Memory B cell (primary cell): ENCODE data around the gene DPP7.
"Not testable (repeated sequence)": the region's sequence is repeated elsewhere in the genome, so short reads cannot be mapped to it uniquely, and the experiment has no call there.

Experiments used
- ATAC-seq: fragments of 150-1000 bp; cut with Tn5 transposase; 2 replicates; pipeline ENCODE4 v1.10.0; 2021; ENCODE audit warnings: low read depth, mild to moderate bottlenecking, moderate library complexity
- DNase-seq, 2 donors: peaks; one replicate each; pipeline ENCODE4 v3.0.0; 2022; ENCODE audit warnings: low spot score in 2 of 2
- H3K27ac Mint-ChIP-seq: one replicate; pipeline ENCODE4 v1.8.0; 2022; ENCODE audit warnings: mild to moderate bottlenecking, moderate library complexity, mixed read lengths
- H3K27me3 Mint-ChIP-seq: one replicate; pipeline ENCODE4 v1.8.0; 2022; ENCODE audit warnings: mixed read lengths
- H3K36me3 Mint-ChIP-seq: one replicate; pipeline ENCODE4 v1.8.0; 2022; ENCODE audit warnings: mild to moderate bottlenecking, mixed read lengths
- H3K4me1 Mint-ChIP-seq: one replicate; pipeline ENCODE4 v1.8.0; 2022; ENCODE audit warnings: mixed read lengths
- H3K4me3 Mint-ChIP-seq: one replicate; pipeline ENCODE4 v1.8.0; 2022; ENCODE audit warnings: mild to moderate bottlenecking, moderate library complexity, mixed read lengths
- H3K9me3 Mint-ChIP-seq: one replicate; pipeline ENCODE4 v1.8.0; 2022; ENCODE audit warnings: mixed read lengths

DPP7 gene

GRCh38 chr9:137128862-137129455, 14.4 kb upstream of the DPP7 start:
- peak overlapping the region; percentile 94 for H3K4me3 Mint-ChIP-seq
- no peaks in the 10 kb centered on the region for H3K9me3 Mint-ChIP-seq
- H3K36me3 Mint-ChIP-seq, result no peaks in the 10 kb centered on the region
- peaks cover 24% of the 10 kb centered on the region for H3K4me1 Mint-ChIP-seq
- ATAC-seq, result peak; percentile 0
- peak overlapping the region; percentile 94 for H3K27ac Mint-ChIP-seq
- no peaks in the 10 kb centered on the region for H3K27me3 Mint-ChIP-seq
- no peak for DNase-seq

DNA sequence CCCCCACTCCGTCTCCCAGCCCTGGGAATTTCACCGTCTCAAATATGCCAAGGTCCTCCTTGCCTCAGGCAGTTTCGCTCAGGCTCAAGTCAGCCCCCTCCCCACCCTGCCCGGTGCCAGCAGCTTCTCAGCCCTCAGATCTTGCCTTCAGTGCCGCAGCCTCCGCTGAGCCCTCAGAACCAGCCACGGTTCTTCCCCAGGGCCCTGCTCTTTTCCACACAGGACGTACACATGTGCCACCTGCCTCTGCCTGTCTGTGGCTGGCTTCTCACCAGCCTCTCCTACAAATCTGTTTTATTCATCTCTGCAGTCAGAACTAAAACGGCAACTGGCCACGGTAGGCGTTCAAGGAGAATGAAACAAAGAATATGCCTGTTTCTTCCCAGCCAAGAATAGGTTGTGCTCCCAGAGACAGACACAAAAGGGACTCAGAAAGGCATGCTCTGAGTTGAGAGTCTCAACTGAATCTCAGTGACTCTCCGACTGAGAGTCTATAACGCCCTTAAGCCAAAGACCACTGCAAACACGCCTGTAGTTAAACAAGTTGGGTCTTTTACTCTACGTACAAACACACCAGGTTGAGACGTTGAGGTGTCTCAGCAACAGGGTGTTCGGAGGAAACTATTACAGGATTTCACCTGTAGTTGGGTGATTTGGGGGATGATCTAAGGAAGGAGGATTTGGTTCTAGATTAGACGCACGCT, 13.8 kb upstream of the DPP7 start:
- no peak for ATAC-seq
- Mint-ChIP-seq H3K4me3 (peak overlapping the region; percentile 94), H3K9me3 (no peaks in the 10 kb centered on the region), H3K27ac (peak overlapping the region; percentile 94), H3K36me3 (no peaks in the 10 kb centered on the region), H3K27me3 (no peaks in the 10 kb centered on the region), H3K4me1 (peaks cover 27% of the 10 kb centered on the region)
- DNase-seq, result no peak

DNA sequence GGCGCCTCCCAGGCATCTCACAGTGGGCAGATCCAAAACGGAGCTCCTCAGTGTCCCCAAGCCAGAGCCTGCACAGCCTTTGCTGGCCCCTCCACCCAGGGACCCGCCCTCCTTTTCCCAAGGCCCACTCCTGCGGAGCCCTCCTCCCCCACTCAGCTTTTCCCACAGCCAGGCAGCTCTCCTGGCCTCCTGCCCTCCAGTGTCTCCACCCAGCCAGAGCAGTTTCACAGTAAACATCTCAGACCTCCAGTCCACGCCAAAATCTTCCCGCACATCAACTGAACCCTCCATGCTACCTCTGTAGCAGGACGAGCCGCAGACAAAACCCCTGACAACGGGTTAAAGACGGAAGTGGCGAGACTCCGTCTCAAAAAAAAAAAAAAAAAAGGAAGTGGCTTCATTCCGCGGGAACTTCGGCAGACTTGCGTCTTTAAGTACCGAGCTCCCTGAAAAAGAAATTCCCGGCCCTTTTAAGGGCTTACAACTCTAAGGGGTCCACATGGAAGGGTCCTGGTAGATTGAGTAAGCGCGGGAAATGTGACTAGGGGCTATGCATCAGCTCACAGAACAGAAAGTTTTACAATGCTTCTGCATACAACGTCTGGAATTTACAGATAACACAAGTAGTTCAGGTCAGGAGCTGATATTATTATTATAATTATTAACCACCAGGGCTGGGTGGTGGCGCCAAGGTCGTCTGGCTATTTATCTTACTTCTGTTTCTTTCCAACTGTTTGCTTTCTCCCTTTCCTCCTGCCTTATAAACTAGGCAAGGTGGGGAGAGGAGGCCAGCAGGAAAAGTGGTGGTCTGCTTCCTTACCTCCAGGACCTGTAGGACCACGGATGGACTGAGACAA, 13.0 kb upstream of the DPP7 start:
- H3K9me3 Mint-ChIP-seq, result no peaks in the 10 kb centered on the region
- DNase-seq (peak in 1 of 2 donors; percentile 28), ATAC-seq (peak; percentile 12)
- no peaks in the 10 kb centered on the region for H3K36me3 Mint-ChIP-seq
- H3K4me3 Mint-ChIP-seq, result peak overlapping the region; percentile 94
- H3K4me1 Mint-ChIP-seq, result peaks cover 31% of the 10 kb centered on the region
- no peaks in the 10 kb centered on the region for H3K27me3 Mint-ChIP-seq
- peak overlapping the region; percentile 94 for H3K27ac Mint-ChIP-seq

DNA sequence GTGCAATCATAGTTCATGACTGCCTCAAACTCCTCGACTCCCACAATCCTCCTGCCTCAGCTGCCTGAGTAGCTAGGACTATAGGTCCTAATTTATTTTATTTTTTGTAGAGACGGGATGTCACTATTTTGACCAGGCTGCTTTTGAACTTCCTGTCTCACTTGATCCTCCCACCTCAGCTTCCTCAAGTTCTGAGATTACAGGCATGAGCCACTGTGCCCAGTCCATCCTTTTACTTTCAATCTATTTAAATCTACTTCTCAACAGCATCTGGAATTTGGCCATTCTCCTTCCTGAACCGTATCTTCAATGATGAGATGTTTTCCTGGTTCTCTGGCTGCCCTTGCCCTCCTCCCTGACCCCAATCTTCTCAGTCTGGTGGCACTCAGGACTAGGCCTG, 12.3 kb upstream of the DPP7 start:
- H3K27me3 Mint-ChIP-seq, result no peaks in the 10 kb centered on the region

DNA sequence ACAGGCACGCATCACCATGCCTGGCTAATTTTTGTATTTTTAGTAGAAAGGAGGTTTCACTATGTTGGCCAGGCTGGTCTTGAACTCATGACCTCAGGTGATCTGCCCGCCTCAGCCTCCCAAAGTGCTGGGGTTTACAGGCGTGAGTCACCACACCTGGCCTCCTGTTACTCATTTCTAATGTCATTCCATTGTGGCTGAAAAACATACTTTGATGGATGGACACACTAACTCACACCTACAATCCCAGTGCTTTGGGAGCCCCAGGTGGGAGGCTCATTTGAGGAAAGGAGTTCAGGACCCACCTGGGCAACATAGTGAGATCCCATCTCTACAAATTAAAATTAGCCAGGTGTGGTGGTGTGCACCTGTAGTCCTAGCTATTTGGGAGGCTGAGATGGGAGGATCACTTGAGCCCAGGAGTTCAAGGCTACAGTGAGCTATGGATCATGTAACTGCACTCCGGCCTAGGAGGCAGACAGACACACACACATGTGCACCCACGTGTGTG, 9.5 kb upstream of the DPP7 start:
- H3K27me3 Mint-ChIP-seq, H3K27ac Mint-ChIP-seq, ATAC-seq, H3K9me3 Mint-ChIP-seq, DNase-seq, H3K36me3 Mint-ChIP-seq, H3K4me3 Mint-ChIP-seq: not testable (repeated sequence)
- H3K4me1 Mint-ChIP-seq, result peaks cover 46% of the 10 kb centered on the region

More for the DNA sequence above, 12.3 kb upstream of the DPP7 start:
- peak overlapping the region; percentile 94 for H3K27ac Mint-ChIP-seq
- no peak for ATAC-seq
- H3K9me3 Mint-ChIP-seq, result no peaks in the 10 kb centered on the region
- DNase-seq, result no peak
- H3K4me1 Mint-ChIP-seq, result peaks cover 38% of the 10 kb centered on the region
- H3K36me3 Mint-ChIP-seq, result no peaks in the 10 kb centered on the region
- peak overlapping the region; percentile 90 for H3K4me3 Mint-ChIP-seq

DNA sequence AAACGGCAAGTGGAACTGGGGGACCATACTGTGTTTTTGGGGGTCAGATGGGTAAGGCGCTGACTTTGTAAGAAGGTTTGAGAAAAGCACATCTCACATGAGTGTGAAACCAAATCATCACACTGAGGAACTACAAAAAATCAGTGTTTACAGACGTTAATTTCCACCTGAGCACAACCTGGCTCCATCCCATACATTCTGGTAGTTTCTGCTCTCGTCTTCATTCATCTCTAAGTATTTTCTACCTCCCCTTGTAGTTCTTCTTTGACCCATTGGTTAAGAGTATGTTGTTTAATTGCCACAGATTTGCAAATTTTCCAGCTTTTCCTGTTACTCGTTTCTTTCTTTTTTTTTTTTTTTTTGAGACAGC, 8.9 kb upstream of the DPP7 start:
- H3K27me3 Mint-ChIP-seq, result no peaks in the 10 kb centered on the region
- H3K36me3 Mint-ChIP-seq, result no peaks in the 10 kb centered on the region
- DNase-seq (no peak), ATAC-seq (no peak)
- H3K4me3 Mint-ChIP-seq, result peak overlapping the region; percentile 46
- H3K9me3 Mint-ChIP-seq, result no peaks in the 10 kb centered on the region
- H3K27ac Mint-ChIP-seq, result peak overlapping the region; percentile 95
- peaks cover 45% of the 10 kb centered on the region for H3K4me1 Mint-ChIP-seq

GRCh38 chr9:137122796-137123467, 8.4 kb upstream of the DPP7 start:
- peak; percentile 35 for ATAC-seq

DNA sequence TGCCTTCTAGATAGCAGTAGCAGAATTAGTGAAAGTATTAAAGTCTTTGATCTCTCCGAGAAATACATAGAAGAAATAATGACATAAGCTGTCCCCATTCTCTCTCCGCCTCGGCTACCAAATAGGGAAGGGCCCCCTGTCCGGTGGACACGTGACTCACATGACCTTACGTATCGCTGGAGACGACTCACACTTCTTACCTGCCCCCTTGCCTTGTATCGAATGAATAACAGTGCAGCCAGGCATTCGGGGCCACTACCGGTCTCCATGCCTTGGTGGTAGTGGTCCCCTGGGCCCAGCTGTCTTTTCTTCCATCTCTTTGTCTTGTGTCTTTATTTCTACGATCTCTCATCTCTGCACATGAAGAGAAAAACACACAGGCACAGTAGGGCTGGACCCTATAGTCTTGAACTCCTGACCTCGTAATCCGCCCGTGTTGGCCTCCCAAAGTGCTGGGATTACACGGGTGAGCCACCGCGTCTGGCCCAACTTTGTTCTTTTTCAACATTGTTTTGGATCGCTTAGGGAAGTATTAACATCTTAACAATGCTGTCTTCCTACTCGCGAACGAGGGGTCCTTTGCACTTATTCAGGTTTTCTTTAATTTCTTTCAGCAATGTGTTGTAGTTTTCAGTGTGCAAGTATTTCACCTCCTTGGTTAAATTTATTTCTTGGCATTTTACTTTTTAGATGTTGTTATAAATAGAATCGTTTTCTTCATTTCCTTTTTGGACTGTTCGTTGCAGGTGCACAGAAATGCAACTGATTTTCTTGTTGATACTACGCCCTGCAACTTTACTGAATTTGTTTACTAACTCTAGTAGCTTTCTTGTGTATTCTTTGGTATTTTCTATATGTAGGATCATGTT, 7.6 kb upstream of the DPP7 start:
- H3K4me1 Mint-ChIP-seq, result peaks cover 35% of the 10 kb centered on the region
- H3K27me3 Mint-ChIP-seq, H3K9me3 Mint-ChIP-seq, DNase-seq, H3K36me3 Mint-ChIP-seq: not testable (repeated sequence)
- peak overlapping the region; percentile 84 for H3K4me3 Mint-ChIP-seq
- peak overlapping the region; percentile 95 for H3K27ac Mint-ChIP-seq
- ATAC-seq, result peak; percentile 51

More at GRCh38 chr9:137122796-137123467, 8.4 kb upstream of the DPP7 start:
- DNase-seq, result peak in 1 of 2 donors; percentile 12
- peak overlapping the region; percentile 95 for H3K27ac Mint-ChIP-seq
- not testable (repeated sequence) for H3K9me3 Mint-ChIP-seq, H3K27me3 Mint-ChIP-seq, H3K36me3 Mint-ChIP-seq
- peaks cover 40% of the 10 kb centered on the region for H3K4me1 Mint-ChIP-seq
- peak overlapping the region; percentile 84 for H3K4me3 Mint-ChIP-seq

- H3K4me3 Mint-ChIP-seq, H3K36me3 Mint-ChIP-seq, DNase-seq, H3K9me3 Mint-ChIP-seq, H3K27me3 Mint-ChIP-seq, ATAC-seq: not testable (repeated sequence)
- Mint-ChIP-seq H3K27ac (peak overlapping the region; percentile 94), H3K4me1 (peaks cover 25% of the 10 kb centered on the region)
Observed at GRCh38 chr9:137118092-137118603, 3.6 kb upstream of the DPP7 start.

GRCh38 chr9:137117269-137117731, 2.8 kb upstream of the DPP7 start:
- no peak for DNase-seq
- Mint-ChIP-seq H3K36me3 (no peaks in the 10 kb centered on the region), H3K4me1 (peaks cover 20% of the 10 kb centered on the region), H3K27me3 (no peaks in the 10 kb centered on the region), H3K9me3 (no peaks in the 10 kb centered on the region), H3K4me3 (no peak overlapping the region), H3K27ac (peak overlapping the region; percentile 60)
- ATAC-seq, result no peak

DNA sequence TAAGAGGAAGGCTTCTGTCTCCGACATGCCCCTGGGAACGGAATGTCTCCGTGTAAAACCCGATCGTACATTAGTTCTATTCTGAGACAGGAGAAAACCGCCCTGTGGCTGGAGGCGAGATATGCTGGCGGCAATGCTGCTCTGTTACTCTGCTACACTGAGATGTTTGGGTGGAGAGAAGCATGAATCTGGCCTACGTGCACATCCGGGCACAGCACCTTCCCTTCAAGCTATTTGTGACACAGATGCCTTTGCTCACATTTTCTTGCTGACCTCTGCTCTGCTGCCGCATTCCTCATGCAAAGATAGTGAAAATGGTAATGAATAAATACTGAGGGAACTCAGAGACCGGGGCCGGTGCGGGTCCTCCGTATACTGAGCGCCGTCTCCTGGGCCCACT, 2.2 kb upstream of the DPP7 start:
- no peaks in the 10 kb centered on the region for H3K27me3 Mint-ChIP-seq
- peaks cover 14% of the 10 kb centered on the region for H3K4me1 Mint-ChIP-seq
- H3K9me3 Mint-ChIP-seq, result no peaks in the 10 kb centered on the region
- H3K36me3 Mint-ChIP-seq, result no peaks in the 10 kb centered on the region
- no peak overlapping the region for H3K4me3 Mint-ChIP-seq
- DNase-seq (no peak), ATAC-seq (no peak)
- H3K27ac Mint-ChIP-seq, result peak overlapping the region; percentile 60

DNA sequence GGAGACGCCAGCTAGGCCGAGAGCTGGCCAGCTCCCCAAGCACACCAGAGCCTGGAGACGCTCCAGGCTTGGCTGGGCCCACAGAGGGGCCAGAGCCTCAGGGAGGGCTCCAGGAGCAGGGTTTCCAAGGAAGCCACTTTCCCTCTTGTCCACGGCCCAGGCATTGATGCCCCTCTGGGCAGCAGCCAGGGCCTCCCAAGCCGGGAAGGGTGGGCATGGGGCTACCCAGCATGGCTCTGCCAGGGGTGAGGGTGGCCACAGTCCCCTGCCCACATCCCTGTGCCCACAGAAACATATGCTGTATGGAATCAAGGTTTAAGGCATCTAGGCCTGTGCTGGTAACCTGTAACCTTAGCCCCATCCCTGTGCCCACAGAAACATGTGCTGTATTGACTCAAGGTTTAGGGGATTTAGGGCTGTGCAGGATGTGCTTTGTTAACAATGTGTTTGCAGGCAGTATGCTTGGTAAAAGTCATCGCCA, 1.5 kb upstream of the DPP7 start:
- no peaks in the 10 kb centered on the region for H3K27me3 Mint-ChIP-seq
- peak overlapping the region; percentile 44 for H3K4me3 Mint-ChIP-seq
- H3K9me3 Mint-ChIP-seq, result no peaks in the 10 kb centered on the region
- peaks cover 13% of the 10 kb centered on the region for H3K4me1 Mint-ChIP-seq
- no peak overlapping the region for H3K27ac Mint-ChIP-seq
- ATAC-seq, result no peak
- H3K36me3 Mint-ChIP-seq, result no peaks in the 10 kb centered on the region
- no peak for DNase-seq
